T-helper 17 cell (primary cell): ENCODE data around the gene LRRC72. TPM values are rescaled to one million over a fixed set of nuclear protein-coding genes. Genes with fewer than 3 reads are reported as not detected.

ENCODE experiments used
- ATAC-seq: fragments of 150-1000 bp; cut with Tn5 transposase; 2 replicates; pipeline ENCODE4 v1.10.0; 2021; ENCODE audit warnings: mild to moderate bottlenecking, moderate library complexity
- DNase-seq, 3 donors: peaks; one replicate each; pipeline versions ENCODE4 v3.0.0 to v3.0.0-alpha.2; 2020 to 2021
- H3K9me3 ChIP-seq: one replicate; pipeline ENCODE4 v1.7.0; 2013; ENCODE audit warnings: low read length, mild to moderate bottlenecking; ENCODE audit not compliant: control insufficient read depth, poor library complexity, severe bottlenecking
- H3K27ac Mint-ChIP-seq: one replicate; pipeline ENCODE4 v1.8.0; 2022; ENCODE audit warnings: mild to moderate bottlenecking, moderate library complexity, mixed read lengths
- H3K27me3 Mint-ChIP-seq: one replicate; pipeline ENCODE4 v1.8.0; 2022; ENCODE audit warnings: mixed read lengths
- H3K36me3 Mint-ChIP-seq: one replicate; pipeline ENCODE4 v1.8.0; 2022; ENCODE audit warnings: low read depth, mixed read lengths
- H3K4me1 Mint-ChIP-seq: one replicate; pipeline ENCODE4 v1.8.0; 2022; ENCODE audit warnings: mild to moderate bottlenecking, mixed read lengths
- H3K4me3 Mint-ChIP-seq: one replicate; pipeline ENCODE4 v1.8.0; 2022; ENCODE audit warnings: mild to moderate bottlenecking, moderate library complexity, mixed read lengths
- total RNA-seq, 4 donors: library from RNA in 2 of 4; stranded (reverse) in 2 of 4; gene quantifications; one replicate each; pipeline ENCODE4 v1.2.3 and lab custom pipeline; 2022 to 2026

LRRC72 gene
- total RNA-seq, 2 donors from 2014 or later: not detected

GRCh38 chr7:16564023-16564380 lies 37.4 kb downstream of the LRRC72 start:
- Mint-ChIP-seq H3K36me3 (no peaks in the 10 kb centered on the region), H3K27me3 (peaks cover 17% of the 10 kb centered on the region), H3K4me3 (no peak overlapping the region), H3K27ac (peak overlapping the region; percentile 66), H3K4me1 (peaks cover 7% of the 10 kb centered on the region)
- no peak for DNase-seq
- ATAC-seq: peak; percentile 30
- H3K9me3 ChIP-seq: no peaks in the 10 kb centered on the region

DNA sequence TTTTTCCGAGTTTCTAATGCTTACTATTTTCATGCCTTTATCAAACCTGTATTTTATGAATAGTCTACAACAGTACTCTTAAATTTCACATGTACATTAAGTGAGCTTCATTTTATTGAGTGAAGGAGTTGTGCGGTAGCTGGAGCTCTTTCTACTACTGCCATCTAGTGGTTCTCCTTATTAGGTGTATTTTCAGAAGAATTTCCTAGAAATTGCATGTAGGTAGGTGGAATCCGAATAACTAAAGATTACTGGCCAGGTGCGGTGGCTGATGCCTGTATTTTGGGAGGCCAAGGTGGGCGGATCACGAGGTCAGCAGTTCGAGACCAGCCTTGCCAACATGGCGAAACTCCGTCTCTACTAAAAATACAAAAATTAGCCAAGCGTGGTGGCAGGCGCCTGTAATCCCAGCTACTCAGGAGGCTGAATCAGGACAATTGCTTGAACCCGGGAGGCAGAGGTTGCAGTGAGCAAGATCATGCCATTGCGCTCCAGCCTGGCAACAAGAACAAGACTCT lies 38.3 kb downstream of the LRRC72 start:
- DNase-seq (no peak), ATAC-seq (peak; percentile 70)
- Mint-ChIP-seq H3K27me3 (peaks cover 25% of the 10 kb centered on the region), H3K27ac (peak overlapping the region; percentile 56), H3K4me3 (peak overlapping the region; percentile 31), H3K36me3 (no peaks in the 10 kb centered on the region), H3K4me1 (peaks cover 7% of the 10 kb centered on the region)
- no peaks in the 10 kb centered on the region for H3K9me3 ChIP-seq

DNA sequence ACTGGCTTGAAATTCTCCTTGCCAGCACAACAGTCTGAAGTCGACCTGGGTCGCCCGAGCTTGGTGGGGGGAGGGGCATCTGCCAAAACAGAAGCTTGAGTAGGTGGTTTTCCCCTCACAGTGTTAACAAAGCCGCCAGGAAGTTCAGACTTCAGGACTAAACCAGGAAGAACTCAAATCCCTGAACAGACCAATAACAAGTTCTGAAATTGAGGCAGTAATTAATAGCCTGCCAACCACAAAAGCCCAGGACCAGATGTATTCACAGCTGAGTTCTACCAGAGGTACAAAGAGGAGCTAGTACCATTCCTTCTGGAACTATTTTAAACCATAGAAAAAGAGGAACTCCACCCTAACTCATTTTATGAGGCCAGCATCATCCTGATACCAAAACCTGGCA lies 45.3 kb downstream of the LRRC72 start:
- no peak for DNase-seq
- Mint-ChIP-seq H3K4me3 (no peak overlapping the region), H3K4me1 (no peaks in the 10 kb centered on the region), H3K27ac (no peak overlapping the region), H3K27me3 (peaks cover 22% of the 10 kb centered on the region), H3K36me3 (peaks cover 3% of the 10 kb centered on the region)
- no peak for ATAC-seq
- H3K9me3 ChIP-seq: no peaks in the 10 kb centered on the region

GRCh38 chr7:16579216-16579615 lies 52.6 kb downstream of the LRRC72 start:
- H3K27me3 Mint-ChIP-seq: peaks cover 14% of the 10 kb centered on the region
- H3K9me3 ChIP-seq: no peaks in the 10 kb centered on the region
- H3K36me3 Mint-ChIP-seq: peaks cover 3% of the 10 kb centered on the region
- no peak overlapping the region for H3K4me3 Mint-ChIP-seq
- no peaks in the 10 kb centered on the region for H3K4me1 Mint-ChIP-seq
- H3K27ac Mint-ChIP-seq: no peak overlapping the region
- DNase-seq (no peak), ATAC-seq (no peak)

- H3K27me3 Mint-ChIP-seq: peaks cover 27% of the 10 kb centered on the region
Observed at GRCh38 chr7:16581286-16581685, 54.7 kb downstream of the LRRC72 start.

DNA sequence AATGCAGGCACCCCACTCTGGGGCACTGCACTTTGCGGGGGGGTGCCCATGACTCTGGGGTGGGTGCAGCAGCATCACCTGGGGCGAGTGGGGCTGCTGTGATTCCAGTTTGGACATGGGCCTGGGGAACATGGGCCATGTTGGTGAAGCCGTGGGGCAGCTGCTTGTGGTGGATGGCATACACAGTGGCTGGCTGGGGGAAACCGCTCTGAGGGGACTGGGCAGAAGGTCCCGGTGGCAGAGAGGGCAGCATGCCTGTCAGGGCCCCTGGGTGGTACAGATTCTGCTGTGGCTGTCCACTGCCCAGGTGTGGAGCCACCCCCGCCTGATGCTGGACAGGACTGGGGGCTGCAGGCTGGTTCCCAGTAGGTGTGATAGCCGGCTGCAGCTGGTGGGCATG lies 57.2 kb downstream of the LRRC72 start:
- H3K27ac Mint-ChIP-seq: no peak overlapping the region
- DNase-seq (no peak), ATAC-seq (no peak)
- peaks cover 26% of the 10 kb centered on the region for H3K27me3 Mint-ChIP-seq
- H3K4me3 Mint-ChIP-seq: no peak overlapping the region
- peaks cover 5% of the 10 kb centered on the region for H3K36me3 Mint-ChIP-seq
- no peaks in the 10 kb centered on the region for H3K9me3 ChIP-seq
- no peaks in the 10 kb centered on the region for H3K4me1 Mint-ChIP-seq

More at GRCh38 chr7:16581286-16581685, 54.7 kb downstream of the LRRC72 start:
- H3K9me3 ChIP-seq: no peaks in the 10 kb centered on the region
- Mint-ChIP-seq H3K27ac (no peak overlapping the region), H3K36me3 (peaks cover 5% of the 10 kb centered on the region), H3K4me3 (no peak overlapping the region), H3K4me1 (no peaks in the 10 kb centered on the region)
- DNase-seq: no peak
- ATAC-seq: no peak

- no peak overlapping the region for H3K4me3 Mint-ChIP-seq
Observed at GRCh38 chr7:16585540-16585939, 58.9 kb downstream of the LRRC72 start.

GRCh38 chr7:16586081-16586874 lies 59.7 kb downstream of the LRRC72 start:
- H3K27ac Mint-ChIP-seq: no peak overlapping the region
- DNase-seq: no peak
- H3K4me1 Mint-ChIP-seq: no peaks in the 10 kb centered on the region
- H3K4me3 Mint-ChIP-seq: no peak overlapping the region
- peaks cover 5% of the 10 kb centered on the region for H3K36me3 Mint-ChIP-seq
- no peaks in the 10 kb centered on the region for H3K9me3 ChIP-seq
- ATAC-seq: no peak
- H3K27me3 Mint-ChIP-seq: peaks cover 23% of the 10 kb centered on the region

More at GRCh38 chr7:16585540-16585939, 58.9 kb downstream of the LRRC72 start:
- H3K27me3 Mint-ChIP-seq: peaks cover 23% of the 10 kb centered on the region
- peaks cover 5% of the 10 kb centered on the region for H3K36me3 Mint-ChIP-seq
- no peaks in the 10 kb centered on the region for H3K9me3 ChIP-seq
- ATAC-seq: no peak
- H3K4me1 Mint-ChIP-seq: no peaks in the 10 kb centered on the region
- DNase-seq: no peak
- H3K27ac Mint-ChIP-seq: no peak overlapping the region

DNA sequence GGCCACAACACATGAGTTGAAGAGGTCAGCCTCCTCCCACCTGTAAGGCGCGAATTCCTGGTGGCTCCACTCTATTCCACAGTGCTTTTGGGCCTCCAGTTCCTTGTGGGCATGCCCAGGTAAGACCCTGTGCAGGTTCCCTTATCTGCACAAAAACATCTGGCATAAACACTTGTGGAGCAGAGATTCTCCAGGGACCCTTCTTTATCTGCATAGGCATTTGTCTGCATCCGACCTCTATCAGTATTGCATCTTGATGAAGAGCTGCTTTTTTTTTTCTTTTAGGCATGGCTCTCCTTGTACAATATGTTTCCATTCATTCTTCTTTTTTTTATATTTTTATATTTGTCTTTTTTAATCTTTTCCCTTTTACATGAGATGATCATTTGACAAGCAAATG lies 60.5 kb downstream of the LRRC72 start:
- no peak for ATAC-seq
- DNase-seq: no peak
- Mint-ChIP-seq H3K27me3 (peaks cover 23% of the 10 kb centered on the region), H3K36me3 (peaks cover 5% of the 10 kb centered on the region), H3K4me3 (no peak overlapping the region), H3K4me1 (no peaks in the 10 kb centered on the region), H3K27ac (no peak overlapping the region)
- no peaks in the 10 kb centered on the region for H3K9me3 ChIP-seq

DNA sequence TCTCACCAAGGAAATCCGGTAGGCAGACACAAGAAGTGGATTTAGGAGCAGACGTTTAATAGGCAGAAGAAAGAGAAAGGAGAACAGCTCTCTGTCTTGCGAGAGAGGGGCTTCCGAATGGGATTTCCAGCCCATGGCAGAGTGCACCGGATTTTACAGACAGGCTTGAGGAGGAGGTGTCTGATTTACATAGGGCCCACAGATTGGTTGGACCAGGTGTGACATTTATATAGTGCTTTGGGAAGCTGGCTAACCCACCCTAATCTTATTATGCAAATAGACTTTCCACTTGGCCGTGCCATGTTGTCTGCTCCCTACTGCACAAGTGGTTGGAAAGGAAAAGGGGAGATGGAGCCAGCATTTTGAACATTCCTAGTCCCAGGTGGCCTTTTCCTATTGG lies 61.2 kb downstream of the LRRC72 start:
- DNase-seq (no peak), ATAC-seq (no peak)
- Mint-ChIP-seq H3K27me3 (peaks cover 23% of the 10 kb centered on the region), H3K4me1 (no peaks in the 10 kb centered on the region), H3K27ac (no peak overlapping the region), H3K36me3 (peaks cover 5% of the 10 kb centered on the region), H3K4me3 (no peak overlapping the region)
- H3K9me3 ChIP-seq: no peaks in the 10 kb centered on the region

GRCh38 chr7:16589881-16590280 lies 63.3 kb downstream of the LRRC72 start:
- ATAC-seq (no peak), DNase-seq (no peak)
- Mint-ChIP-seq H3K27me3 (peaks cover 7% of the 10 kb centered on the region), H3K36me3 (no peaks in the 10 kb centered on the region), H3K27ac (no peak overlapping the region), H3K4me1 (no peaks in the 10 kb centered on the region), H3K4me3 (no peak overlapping the region)
- H3K9me3 ChIP-seq: no peaks in the 10 kb centered on the region

DNA sequence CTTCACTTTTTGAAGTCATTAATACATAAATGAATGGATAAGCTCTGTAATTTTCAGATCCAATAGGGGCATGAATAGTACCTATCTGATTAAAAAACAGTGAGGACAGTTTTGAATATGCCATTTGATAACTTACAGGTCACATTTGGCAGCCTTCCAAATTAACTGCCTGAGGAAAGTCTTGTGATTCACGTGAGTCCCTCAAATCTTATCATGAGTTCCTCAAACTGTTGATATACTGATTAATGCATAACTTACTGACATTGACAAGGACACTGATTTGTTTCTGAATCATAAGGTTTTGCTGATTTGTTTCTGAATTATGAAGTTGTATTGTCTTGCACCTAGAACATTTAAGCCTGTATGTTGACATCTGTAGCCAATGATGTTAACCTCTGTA lies 63.8 kb downstream of the LRRC72 start:
- no peaks in the 10 kb centered on the region for H3K9me3 ChIP-seq
- H3K27me3 Mint-ChIP-seq: peaks cover 6% of the 10 kb centered on the region
- DNase-seq (no peak), ATAC-seq (no peak)
- no peaks in the 10 kb centered on the region for H3K36me3 Mint-ChIP-seq
- no peak overlapping the region for H3K27ac Mint-ChIP-seq
- H3K4me3 Mint-ChIP-seq: no peak overlapping the region
- H3K4me1 Mint-ChIP-seq: no peaks in the 10 kb centered on the region

DNA sequence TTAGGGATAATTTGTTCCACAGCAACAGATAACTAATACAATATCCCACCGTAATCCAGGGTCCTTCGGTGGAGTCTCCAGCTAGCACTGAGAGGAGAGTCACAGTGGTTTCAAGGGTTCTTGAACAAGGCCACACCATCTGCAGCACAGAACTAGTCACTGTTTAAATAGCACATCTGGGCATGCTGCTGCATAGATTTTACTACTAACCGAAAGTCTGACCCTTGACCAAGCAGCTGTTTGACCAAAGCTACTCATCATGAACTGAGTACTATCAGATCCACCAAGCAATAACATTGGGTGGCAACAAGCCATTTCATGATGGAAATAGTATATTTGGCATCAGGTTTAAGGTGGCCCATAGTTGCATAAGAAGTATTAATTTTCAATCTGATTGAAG lies 65.8 kb downstream of the LRRC72 start:
- ATAC-seq (no peak), DNase-seq (no peak)
- no peaks in the 10 kb centered on the region for H3K36me3 Mint-ChIP-seq
- no peaks in the 10 kb centered on the region for H3K27me3 Mint-ChIP-seq
- no peak overlapping the region for H3K27ac Mint-ChIP-seq
- H3K9me3 ChIP-seq: no peaks in the 10 kb centered on the region
- H3K4me1 Mint-ChIP-seq: no peaks in the 10 kb centered on the region
- no peak overlapping the region for H3K4me3 Mint-ChIP-seq

DNA sequence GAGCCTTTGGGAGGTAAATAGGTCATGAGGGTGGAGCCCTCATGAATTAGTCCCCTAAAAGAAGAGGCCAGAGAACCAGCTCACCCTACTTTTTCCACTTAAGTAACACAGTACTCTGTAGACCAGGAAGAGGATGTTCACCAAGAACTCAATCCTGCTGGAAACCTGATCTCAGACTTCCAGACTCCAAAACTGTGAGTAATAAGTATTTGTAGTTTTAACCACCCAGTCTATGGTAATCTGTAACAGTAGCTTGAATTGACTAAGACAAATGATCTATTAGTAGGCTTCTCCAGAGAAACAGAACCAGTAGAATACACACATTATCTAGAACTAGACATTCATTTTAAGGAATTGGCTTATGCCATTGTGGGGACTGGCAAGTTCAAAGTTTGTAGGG lies 67.4 kb downstream of the LRRC72 start:
- H3K9me3 ChIP-seq: no peaks in the 10 kb centered on the region
- H3K27ac Mint-ChIP-seq: no peak overlapping the region
- no peaks in the 10 kb centered on the region for H3K4me1 Mint-ChIP-seq
- no peak overlapping the region for H3K4me3 Mint-ChIP-seq
- no peaks in the 10 kb centered on the region for H3K36me3 Mint-ChIP-seq
- DNase-seq: no peak
- ATAC-seq: no peak
- H3K27me3 Mint-ChIP-seq: no peaks in the 10 kb centered on the region
